Measurements from ENCODE around the gene DBNDD1. TPM values are rescaled to one million over a fixed set of nuclear protein-coding genes. Genes with fewer than 3 reads are reported as not detected.

Gene DBNDD1
- total RNA-seq, 2 experiments from 2014 or later = 0.52 to 0.96 TPM

GRCh38 chr16:89966756-89967155, 52.5 kb downstream of the DBNDD1 start:
- H3K27ac Mint-ChIP-seq = no peak overlapping the region
- intact Hi-C loops (cut with micrococcal nuclease) = no loop called here
- no peak overlapping the region for H3K4me3 Mint-ChIP-seq
- H3K4me1 Mint-ChIP-seq (ENCODE audit: low read depth) = peaks cover 9% of the 10 kb centered on the region
- TF ChIP-seq CTCF (IDR thresholded peaks at IDR 0.05) = no peak
- ATAC-seq (no peak), DNase-seq (no peak)
- POLR2A ChIA-PET = interaction anchor here (1.8 kb wide), 1 partner anchor 48 kb away, joined by 4 read pairs; the partner anchor contains the start of gene MC1R
- CTCF ChIA-PET = no interaction called here
- H3K27me3 Mint-ChIP-seq = no peaks in the 10 kb centered on the region
- peaks cover 6% of the 10 kb centered on the region for H3K9me3 Mint-ChIP-seq
- H3K36me3 Mint-ChIP-seq (ENCODE audit: low read depth) = peaks cover 12% of the 10 kb centered on the region

- Mint-ChIP-seq H3K4me3 (no peak overlapping the region), H3K27me3 (no peaks in the 10 kb centered on the region), H3K9me3 (peaks cover 4% of the 10 kb centered on the region), H3K27ac (no peak overlapping the region), H3K4me1 (ENCODE audit: low read depth) (no peaks in the 10 kb centered on the region), H3K36me3 (ENCODE audit: low read depth) (peaks cover 4% of the 10 kb centered on the region)
- ATAC-seq = no peak
- POLR2A ChIA-PET = interaction anchor here (1.8 kb wide), 1 partner anchor 47 kb away, joined by 4 read pairs; the partner anchor contains the start of gene MC1R
- CTCF ChIA-PET = no interaction called here
- intact Hi-C loops (cut with micrococcal nuclease) = no loop called here
- no peak for TF ChIP-seq CTCF (IDR thresholded peaks at IDR 0.05)
- DNase-seq = no peak
Measured at GRCh38 chr16:89965447-89966225, 53.6 kb downstream of the DBNDD1 start.

GRCh38 chr16:89964201-89964600, 55.1 kb downstream of the DBNDD1 start:
- H3K27me3 Mint-ChIP-seq = no peaks in the 10 kb centered on the region
- no peaks in the 10 kb centered on the region for H3K4me1 Mint-ChIP-seq (ENCODE audit: low read depth)
- ATAC-seq = no peak
- POLR2A ChIA-PET = no interaction called here
- H3K36me3 Mint-ChIP-seq (ENCODE audit: low read depth) = no peaks in the 10 kb centered on the region
- CTCF ChIA-PET = interaction anchor here (0.8 kb wide), 1 partner anchor 13 kb away, joined by 4 read pairs; no protein-coding TSS in a partner anchor
- no peak for TF ChIP-seq CTCF (IDR thresholded peaks at IDR 0.05)
- intact Hi-C loops (cut with micrococcal nuclease) = no loop called here
- no peaks in the 10 kb centered on the region for H3K9me3 Mint-ChIP-seq
- no peak overlapping the region for H3K4me3 Mint-ChIP-seq
- DNase-seq = no peak
- H3K27ac Mint-ChIP-seq = no peak overlapping the region

- Mint-ChIP-seq H3K4me1 (ENCODE audit: low read depth) (no peaks in the 10 kb centered on the region), H3K27me3 (no peaks in the 10 kb centered on the region), H3K36me3 (ENCODE audit: low read depth) (peaks cover 7% of the 10 kb centered on the region), H3K27ac (no peak overlapping the region), H3K4me3 (no peak overlapping the region), H3K9me3 (no peaks in the 10 kb centered on the region)
- no peak for TF ChIP-seq CTCF (IDR thresholded peaks at IDR 0.05)
- intact Hi-C loops (cut with micrococcal nuclease) = no loop called here
- ChIA-PET POLR2A (no interaction called here), CTCF (no interaction called here)
- no peak for DNase-seq
- no peak for ATAC-seq
Measured at GRCh38 chr16:89962754-89963498, 56.3 kb downstream of the DBNDD1 start.

GRCh38 chr16:89961920-89962319, 57.3 kb downstream of the DBNDD1 start:
- no peaks in the 10 kb centered on the region for H3K9me3 Mint-ChIP-seq
- intact Hi-C loops (cut with micrococcal nuclease) = no loop called here
- ChIA-PET POLR2A (no interaction called here), CTCF (no interaction called here)
- H3K36me3 Mint-ChIP-seq (ENCODE audit: low read depth) = peaks cover 7% of the 10 kb centered on the region
- H3K4me1 Mint-ChIP-seq (ENCODE audit: low read depth) = no peaks in the 10 kb centered on the region
- no peak for TF ChIP-seq CTCF (IDR thresholded peaks at IDR 0.05)
- DNase-seq (no peak), ATAC-seq (no peak)
- no peaks in the 10 kb centered on the region for H3K27me3 Mint-ChIP-seq
- H3K4me3 Mint-ChIP-seq = no peak overlapping the region
- H3K27ac Mint-ChIP-seq = no peak overlapping the region
